ENCODE results near the gene SEC22C. TPM values are rescaled to one million over a fixed set of nuclear protein-coding genes. Genes with fewer than 3 reads are reported as not detected.
A peak's percentile ranks its signal among the peaks of the same experiment; 100 is the strongest.

The SEC22C gene
- total RNA-seq, 1 donor from 2014 or later, result 56.2 TPM

GRCh38 chr3:42505128-42505848 is 76.5 kb downstream of the SEC22C start:
- Mint-ChIP-seq H3K4me3 (ENCODE audit: unreplicated experiment) (no peak overlapping the region), H3K27me3 (ENCODE audit: unreplicated experiment) (peaks cover 43% of the 10 kb centered on the region), H3K4me1 (ENCODE audit: unreplicated experiment) (peaks cover 23% of the 10 kb centered on the region), H3K36me3 (ENCODE audit: unreplicated experiment) (no peaks in the 10 kb centered on the region), H3K9me3 (ENCODE audit: unreplicated experiment) (no peaks in the 10 kb centered on the region), H3K27ac (ENCODE audit: unreplicated experiment) (no peak overlapping the region)
- no peak for TF ChIP-seq CTCF (IDR thresholded peaks at IDR 0.05)
- peak; percentile 80 for DNase-seq (ENCODE audit: extremely low spot score, unreplicated experiment)

- Mint-ChIP-seq H3K27ac (ENCODE audit: unreplicated experiment) (no peak overlapping the region), H3K4me3 (ENCODE audit: unreplicated experiment) (no peak overlapping the region), H3K27me3 (ENCODE audit: unreplicated experiment) (peaks cover 44% of the 10 kb centered on the region), H3K36me3 (ENCODE audit: unreplicated experiment) (no peaks in the 10 kb centered on the region), H3K4me1 (ENCODE audit: unreplicated experiment) (peaks cover 23% of the 10 kb centered on the region), H3K9me3 (ENCODE audit: unreplicated experiment) (no peaks in the 10 kb centered on the region)
- DNase-seq (ENCODE audit: extremely low spot score, unreplicated experiment), result peak; percentile 65
- TF ChIP-seq CTCF (IDR thresholded peaks at IDR 0.05), result no peak
Observed at GRCh38 chr3:42504334-42505127, 77.2 kb downstream of the SEC22C start.

- peak; percentile 63 for DNase-seq (ENCODE audit: extremely low spot score, unreplicated experiment)
- H3K27me3 Mint-ChIP-seq (ENCODE audit: unreplicated experiment), result peaks cover 41% of the 10 kb centered on the region
- H3K36me3 Mint-ChIP-seq (ENCODE audit: unreplicated experiment), result no peaks in the 10 kb centered on the region
- H3K4me3 Mint-ChIP-seq (ENCODE audit: unreplicated experiment), result peak overlapping the region; percentile 14
- TF ChIP-seq CTCF (IDR thresholded peaks at IDR 0.05), result no peak
- H3K27ac Mint-ChIP-seq (ENCODE audit: unreplicated experiment), result no peak overlapping the region
- H3K9me3 Mint-ChIP-seq (ENCODE audit: unreplicated experiment), result no peaks in the 10 kb centered on the region
- H3K4me1 Mint-ChIP-seq (ENCODE audit: unreplicated experiment), result peaks cover 23% of the 10 kb centered on the region
Observed at GRCh38 chr3:42503957-42504333, 77.8 kb downstream of the SEC22C start.

GRCh38 chr3:42503251-42503924 is 78.4 kb downstream of the SEC22C start:
- H3K27me3 Mint-ChIP-seq (ENCODE audit: unreplicated experiment), result peaks cover 38% of the 10 kb centered on the region
- no peak for DNase-seq (ENCODE audit: extremely low spot score, unreplicated experiment)
- no peak overlapping the region for H3K27ac Mint-ChIP-seq (ENCODE audit: unreplicated experiment)
- H3K9me3 Mint-ChIP-seq (ENCODE audit: unreplicated experiment), result no peaks in the 10 kb centered on the region
- no peak for TF ChIP-seq CTCF (IDR thresholded peaks at IDR 0.05)
- no peaks in the 10 kb centered on the region for H3K36me3 Mint-ChIP-seq (ENCODE audit: unreplicated experiment)
- H3K4me1 Mint-ChIP-seq (ENCODE audit: unreplicated experiment), result peaks cover 23% of the 10 kb centered on the region
- peak overlapping the region; percentile 64 for H3K4me3 Mint-ChIP-seq (ENCODE audit: unreplicated experiment)
